NCI-H345 treated with DMSO at 0.1 percent for 48 hours (cell line): ENCODE results near the gene DRC7.
A peak's percentile ranks its signal among the peaks of the same experiment; 100 is the strongest.
"Not testable (repeated sequence)": the region's sequence is repeated elsewhere in the genome, so short reads cannot be mapped to it uniquely, and the experiment has no call there.

Source experiments
- DNase-seq: peaks from one replicate; lab custom pipeline; 2025; ENCODE audit not compliant: unreplicated experiment; lab: John Stamatoyannopoulos, UW

DRC7 gene

GRCh38 chr16:57760357-57761160 is 66.0 kb downstream of the DRC7 start:
- no peak for DNase-seq

- no peak for DNase-seq
Observed at GRCh38 chr16:57761301-57761700, 66.7 kb downstream of the DRC7 start.

GRCh38 chr16:57761957-57762356 is 67.4 kb downstream of the DRC7 start:
- no peak for DNase-seq

- DNase-seq = no peak
Observed at GRCh38 chr16:57762365-57763040, 67.9 kb downstream of the DRC7 start.

- no peak for DNase-seq
Observed at GRCh38 chr16:57763285-57764005, 68.8 kb downstream of the DRC7 start.

- DNase-seq = no peak
Observed at GRCh38 chr16:57764006-57764340, 69.4 kb downstream of the DRC7 start.

GRCh38 chr16:57764341-57765159 is 69.9 kb downstream of the DRC7 start:
- no peak for DNase-seq

GRCh38 chr16:57765160-57765728 is 70.6 kb downstream of the DRC7 start:
- no peak for DNase-seq

GRCh38 chr16:57766714-57767348 is 72.2 kb downstream of the DRC7 start:
- DNase-seq = no peak

- DNase-seq = no peak
Observed at GRCh38 chr16:57769541-57770145, 75.0 kb downstream of the DRC7 start.

- no peak for DNase-seq
Observed at GRCh38 chr16:57770361-57770760, 75.8 kb downstream of the DRC7 start.

GRCh38 chr16:57771141-57771785 is 76.7 kb downstream of the DRC7 start:
- DNase-seq = no peak

GRCh38 chr16:57773019-57773418 is 78.4 kb downstream of the DRC7 start:
- no peak for DNase-seq

GRCh38 chr16:57773655-57774295 is 79.2 kb downstream of the DRC7 start:
- DNase-seq = no peak

GRCh38 chr16:57774705-57775285 is 80.2 kb downstream of the DRC7 start:
- no peak for DNase-seq

- DNase-seq = peak; percentile 67
Observed at GRCh38 chr16:57775661-57776469, 81.3 kb downstream of the DRC7 start.

- DNase-seq = no peak
Observed at GRCh38 chr16:57778658-57779057, 84.1 kb downstream of the DRC7 start.

GRCh38 chr16:57779836-57780235 is 85.2 kb downstream of the DRC7 start:
- not testable (repeated sequence) for DNase-seq
